Brain pericyte (primary cell): ENCODE data around the gene BRD9.
"Not testable (repeated sequence)": the region's sequence is repeated elsewhere in the genome, so short reads cannot be mapped to it uniquely, and the experiment has no call there.

Experiments
- DNase-seq: peaks from one replicate; pipeline ENCODE4 v3.0.0-alpha.2; 2012; ENCODE audit warnings: low read depth, low spot score

BRD9 gene

GRCh38 chr5:859391-859790, 33.2 kb downstream of the BRD9 start:
- DNase-seq, result no peak

DNA sequence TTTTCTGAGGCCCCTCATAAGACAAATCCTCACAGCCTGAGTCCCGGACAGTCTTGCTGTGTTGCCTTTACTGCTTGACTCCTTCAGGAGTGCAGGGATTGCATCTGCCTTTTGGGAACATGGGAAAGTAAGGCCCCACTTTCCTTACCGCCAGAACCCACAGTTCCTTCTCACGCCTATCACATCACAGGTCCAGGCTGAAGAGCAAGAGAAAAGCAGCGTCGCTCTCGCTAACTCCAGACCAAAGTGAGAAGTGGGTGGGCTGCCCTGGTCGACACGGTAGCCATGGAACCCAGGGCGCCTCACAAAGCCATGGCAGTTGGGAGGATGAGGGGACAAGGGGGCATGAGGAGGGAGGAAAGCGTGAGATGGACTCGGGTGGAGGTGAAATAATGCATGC, 33.9 kb downstream of the BRD9 start:
- no peak for DNase-seq

DNA sequence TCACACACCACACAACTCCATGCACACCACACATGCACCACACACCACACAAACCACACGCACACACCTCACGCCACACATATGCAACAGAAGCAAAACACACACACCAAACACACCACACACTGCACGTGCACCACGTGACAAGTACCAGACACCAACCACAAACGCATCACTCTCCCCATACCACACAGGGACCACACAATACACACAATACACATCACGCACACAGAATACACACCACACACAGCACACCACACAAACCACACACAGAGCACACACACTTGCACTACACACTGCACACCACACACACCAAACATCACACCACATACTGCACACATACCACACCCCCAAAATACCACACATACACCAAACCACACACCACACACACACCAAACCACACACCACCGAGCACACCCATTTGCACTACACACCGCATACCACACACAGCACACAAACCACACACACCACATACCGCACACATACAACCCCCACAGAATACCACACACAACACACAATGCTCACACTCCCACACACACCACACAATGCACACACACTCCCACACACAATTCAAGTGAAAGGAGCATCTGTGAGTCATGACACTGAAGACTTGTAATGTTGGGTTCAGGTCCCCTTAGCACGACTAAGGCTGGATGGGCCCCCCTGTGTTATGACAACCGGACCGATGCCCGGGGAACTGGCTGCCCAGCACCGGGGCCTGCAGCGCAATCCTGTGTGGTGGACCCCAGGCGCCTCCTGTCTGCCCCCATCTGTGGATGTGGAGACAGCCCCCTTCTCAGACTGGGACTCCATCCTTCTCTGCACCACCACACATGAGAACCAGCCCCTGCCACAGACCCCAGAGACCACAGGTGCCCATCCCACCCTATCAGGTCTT, 35.8 kb downstream of the BRD9 start:
- DNase-seq, result no peak

- DNase-seq, result no peak
Observed at GRCh38 chr5:855771-856530, 36.6 kb downstream of the BRD9 start.

DNA sequence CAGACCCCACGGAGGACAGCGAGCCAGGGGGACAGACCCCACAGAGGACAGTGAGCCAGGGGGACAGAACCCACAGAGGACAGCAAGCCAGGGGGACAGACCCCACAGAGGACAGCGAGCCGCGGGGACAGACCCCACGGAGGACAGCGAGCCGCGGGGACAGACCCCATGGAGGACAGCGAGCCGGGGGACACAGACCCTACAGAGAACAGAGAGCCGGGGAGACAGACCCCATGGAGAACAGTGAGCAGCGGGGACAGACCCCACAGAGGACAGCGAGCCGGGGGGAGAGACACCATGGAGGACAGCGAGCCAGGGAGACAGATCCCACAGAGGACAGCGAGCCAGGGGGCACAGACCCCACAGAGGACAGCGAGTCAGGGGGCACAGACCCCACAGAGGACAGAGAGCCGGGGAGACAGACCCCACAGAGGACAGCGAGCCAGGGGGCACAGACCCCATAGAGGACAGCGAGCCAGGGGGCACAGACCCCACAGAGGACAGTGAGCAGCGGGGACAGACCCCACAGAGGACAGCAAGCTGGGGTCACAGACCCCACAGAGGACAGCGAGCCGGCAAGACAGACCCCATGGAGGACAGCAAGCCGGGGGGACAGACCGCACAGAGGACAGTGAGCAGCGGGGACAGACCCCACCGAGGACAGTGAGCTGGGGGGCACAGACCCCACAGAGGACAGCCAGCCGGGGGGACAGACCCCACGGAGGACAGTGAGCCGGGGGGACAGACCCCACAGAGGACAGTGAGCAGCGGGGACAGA, 37.4 kb downstream of the BRD9 start:
- no peak for DNase-seq

GRCh38 chr5:854217-854616, 38.4 kb downstream of the BRD9 start:
- DNase-seq, result no peak

- DNase-seq, result not testable (repeated sequence)
Observed at GRCh38 chr5:853416-854090, 39.0 kb downstream of the BRD9 start.

DNA sequence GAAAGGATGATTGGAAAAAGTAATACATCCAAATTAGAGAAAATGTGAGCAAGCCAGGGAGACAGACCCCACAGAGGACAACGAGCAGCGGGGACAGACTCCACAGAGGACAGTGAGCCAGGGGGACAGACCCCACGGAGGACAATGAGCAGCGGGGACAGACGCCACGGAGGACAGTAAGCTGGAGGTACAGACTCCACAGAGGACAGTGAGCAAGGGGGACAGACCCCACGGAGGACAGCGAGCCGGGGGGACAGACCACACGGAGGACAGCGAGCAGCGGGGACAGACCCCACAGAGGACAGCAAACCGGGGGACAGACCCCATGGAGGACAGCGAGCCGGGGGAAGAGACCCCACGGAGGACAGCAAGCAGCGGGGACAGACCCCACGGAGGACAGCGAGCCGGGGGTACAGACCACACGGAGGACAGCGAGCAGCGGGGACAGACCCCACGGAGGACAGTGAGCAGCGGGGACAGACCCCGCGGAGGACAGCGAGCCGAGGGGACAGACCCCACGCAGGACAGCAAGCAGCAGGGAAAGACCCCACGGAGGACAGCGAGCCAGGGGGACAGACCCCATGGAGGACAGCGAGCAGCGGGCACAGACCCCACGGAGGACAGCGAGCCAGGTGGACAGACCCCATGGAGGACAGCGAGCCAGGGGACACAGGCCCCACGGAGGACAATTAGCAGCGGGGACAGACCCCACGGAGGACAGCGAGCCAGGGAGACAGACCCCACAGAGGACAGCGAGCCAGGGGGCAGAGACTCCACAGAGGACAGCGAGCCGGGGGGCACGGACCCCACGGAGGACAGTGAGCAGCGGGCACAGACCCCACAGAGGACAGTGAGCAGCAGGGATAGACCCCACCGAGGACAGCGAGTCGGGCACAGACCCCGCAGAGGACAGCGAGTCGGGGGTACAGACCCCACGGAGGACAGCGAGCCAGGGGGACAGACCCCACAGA, 39.9 kb downstream of the BRD9 start:
- no peak for DNase-seq

- no peak for DNase-seq
Observed at GRCh38 chr5:852018-852417, 40.6 kb downstream of the BRD9 start.

DNA sequence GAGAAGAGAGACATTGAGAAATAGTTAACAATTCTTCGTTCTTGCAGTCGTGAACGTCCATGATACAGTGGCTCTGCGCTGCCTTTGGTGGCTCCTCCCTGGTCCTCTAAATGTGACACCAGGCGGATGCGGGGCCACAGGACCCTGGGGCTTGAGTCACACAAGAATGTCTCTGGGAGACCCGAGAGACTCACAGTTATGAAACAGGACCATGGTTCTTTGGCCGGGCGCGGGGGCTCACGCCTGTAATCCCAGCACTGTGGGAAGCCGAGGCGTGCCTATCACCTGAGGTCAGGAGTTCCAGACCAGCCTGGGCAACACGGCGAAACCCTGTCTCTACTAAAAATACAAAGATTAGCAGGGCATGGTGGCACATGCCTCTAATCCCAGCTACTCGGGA, 41.0 kb downstream of the BRD9 start:
- no peak for DNase-seq

- no peak for DNase-seq
Observed at GRCh38 chr5:851076-851475, 41.5 kb downstream of the BRD9 start.

DNA sequence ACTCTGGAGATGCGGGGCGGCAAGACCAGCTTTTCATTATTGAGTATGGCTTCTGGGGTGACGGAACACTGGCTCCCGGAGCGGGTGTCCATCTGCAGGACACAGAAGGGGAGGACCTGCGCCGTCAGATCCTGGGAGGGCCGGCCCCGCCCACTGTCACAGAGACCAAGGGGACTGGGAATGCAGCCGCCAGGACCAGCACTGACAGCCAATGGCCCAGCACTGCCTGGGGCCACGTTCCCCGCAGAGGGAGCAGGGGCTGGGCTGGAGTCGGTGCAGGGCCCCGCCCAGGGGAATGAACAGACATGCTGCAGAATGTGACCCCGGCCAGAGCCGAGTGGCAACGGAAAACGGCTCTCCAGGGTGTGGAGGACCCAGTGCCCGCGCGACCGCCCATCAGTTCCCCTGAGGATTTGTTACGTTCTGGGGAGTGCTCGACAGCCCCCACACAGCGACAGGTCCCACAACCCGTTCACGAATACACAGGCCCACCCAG, 42.0 kb downstream of the BRD9 start, which contains the start of gene ZDHHC11:
TSS of gene ZDHHC11 (minus strand) at position 476 of the 496 bp plus-strand sequence. CDS start at position 92, 384 bp downstream.
- no peak for DNase-seq

DNA sequence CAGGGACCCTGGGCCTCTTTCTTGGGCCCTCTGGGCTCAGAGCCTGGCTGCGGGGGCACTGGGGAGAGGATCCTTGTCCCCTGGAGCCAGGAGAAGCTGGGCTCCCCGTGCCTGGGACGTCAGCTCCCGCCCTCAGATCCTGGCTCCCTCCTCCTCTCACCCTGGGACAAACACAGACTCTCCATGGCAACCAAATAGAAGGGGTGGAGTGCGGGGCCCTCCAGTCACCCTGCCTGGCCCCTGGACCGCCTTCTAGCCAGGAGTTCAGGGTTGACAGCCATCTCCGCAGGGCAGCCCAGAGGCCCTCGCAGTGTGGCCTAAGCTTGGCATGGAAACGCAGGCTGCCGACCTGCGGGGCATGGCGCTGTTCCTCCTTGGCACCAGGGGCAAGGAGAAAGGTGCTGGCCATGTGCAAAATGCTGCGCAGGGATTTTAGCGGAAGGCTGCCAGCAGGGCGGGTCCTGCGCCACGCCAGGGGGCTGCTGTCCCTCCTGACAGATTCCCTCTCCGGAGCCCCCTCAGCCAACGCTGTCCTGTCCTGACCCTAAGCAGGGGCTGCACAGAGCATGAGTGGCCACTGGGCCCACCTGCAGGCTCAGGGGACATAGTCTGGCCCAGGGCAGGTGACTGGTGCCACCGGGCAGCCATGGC, 42.8 kb downstream of the BRD9 start:
- no peak for DNase-seq

DNA sequence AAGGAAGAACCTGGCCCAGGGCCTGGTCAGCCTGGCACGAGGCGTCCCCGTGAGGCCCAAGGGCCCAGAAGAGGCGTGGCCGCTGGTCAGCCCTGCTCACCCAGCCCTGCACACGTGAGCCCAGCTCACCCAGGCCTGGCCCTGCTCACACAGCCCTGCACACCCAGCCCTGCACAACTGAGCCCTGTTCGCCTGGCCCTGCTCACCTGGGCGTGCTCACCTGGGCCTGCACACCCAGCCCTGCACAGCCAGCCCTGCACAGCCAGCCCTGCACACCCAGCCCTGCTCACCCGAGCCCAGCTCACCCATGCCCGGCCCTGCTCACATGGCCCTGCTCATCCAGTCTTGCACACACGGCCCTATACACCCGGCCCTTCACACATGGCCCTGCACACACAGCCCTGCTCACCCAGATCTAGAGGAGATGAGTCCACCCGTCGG, 43.9 kb downstream of the BRD9 start:
- no peak for DNase-seq

DNA sequence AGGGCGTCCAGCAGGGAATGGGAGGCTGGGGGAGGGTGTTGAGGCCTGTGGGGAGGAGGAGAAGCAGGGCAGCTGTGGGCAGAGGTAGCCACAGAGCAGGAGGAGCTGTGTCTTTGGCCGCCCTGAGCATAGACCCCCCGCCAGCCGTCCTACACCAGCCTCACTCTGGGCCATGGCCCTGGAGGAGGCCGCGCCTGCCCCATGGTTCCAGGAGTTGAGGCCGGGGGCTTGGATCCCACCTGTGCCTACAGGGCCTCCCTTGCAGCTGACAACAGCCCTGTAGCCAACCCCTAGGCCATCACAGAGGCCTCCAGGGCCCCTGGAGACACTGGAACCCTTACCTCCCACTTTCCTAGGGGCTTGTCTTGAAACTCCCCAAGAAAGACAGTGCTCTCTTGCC, 44.9 kb downstream of the BRD9 start:
- DNase-seq, result not testable (repeated sequence)

DNA sequence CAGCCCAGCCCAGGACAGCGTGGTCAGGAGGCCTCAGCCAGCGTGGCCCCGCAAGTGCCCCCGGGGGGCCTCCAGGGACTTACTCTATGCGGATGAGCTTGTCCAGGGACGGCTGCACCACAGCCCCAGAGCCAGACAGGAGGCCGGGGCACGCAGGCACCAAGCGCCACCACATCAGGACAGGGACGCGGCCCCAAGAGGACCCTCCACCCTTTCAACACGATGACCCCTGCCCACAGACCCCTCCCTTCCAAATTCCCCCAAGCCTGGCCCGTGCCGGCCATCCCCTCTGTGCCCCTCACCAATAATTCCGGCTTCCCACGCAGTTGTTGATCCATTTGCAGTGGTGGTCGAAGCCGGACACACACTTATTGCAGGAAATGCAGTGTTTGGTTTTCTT, 45.4 kb downstream of the BRD9 start:
- DNase-seq, result not testable (repeated sequence)

DNA sequence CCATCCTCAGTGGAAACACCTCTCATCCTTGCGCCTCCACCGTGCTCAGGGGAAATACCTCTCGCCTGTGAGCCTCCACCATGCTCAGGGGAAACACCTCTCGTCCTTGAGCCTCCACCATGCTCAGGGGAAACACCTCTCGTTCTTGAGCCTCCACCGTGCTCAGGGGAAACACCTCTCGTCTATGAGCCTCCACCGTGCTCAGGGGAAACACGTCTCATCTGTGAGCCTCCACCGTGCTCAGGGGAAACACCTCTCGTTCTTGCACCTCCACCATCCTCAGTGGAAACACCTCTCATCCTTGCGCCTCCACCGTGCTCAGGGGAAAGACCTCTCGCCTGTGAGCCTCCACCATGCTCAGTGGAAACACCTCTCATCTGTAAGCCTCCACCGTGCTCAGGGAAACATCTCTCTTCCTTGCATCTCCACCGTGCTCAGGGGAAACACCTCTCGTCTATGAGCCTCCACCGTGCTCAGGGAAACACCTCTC, 46.0 kb downstream of the BRD9 start:
- DNase-seq, result not testable (repeated sequence)

DNA sequence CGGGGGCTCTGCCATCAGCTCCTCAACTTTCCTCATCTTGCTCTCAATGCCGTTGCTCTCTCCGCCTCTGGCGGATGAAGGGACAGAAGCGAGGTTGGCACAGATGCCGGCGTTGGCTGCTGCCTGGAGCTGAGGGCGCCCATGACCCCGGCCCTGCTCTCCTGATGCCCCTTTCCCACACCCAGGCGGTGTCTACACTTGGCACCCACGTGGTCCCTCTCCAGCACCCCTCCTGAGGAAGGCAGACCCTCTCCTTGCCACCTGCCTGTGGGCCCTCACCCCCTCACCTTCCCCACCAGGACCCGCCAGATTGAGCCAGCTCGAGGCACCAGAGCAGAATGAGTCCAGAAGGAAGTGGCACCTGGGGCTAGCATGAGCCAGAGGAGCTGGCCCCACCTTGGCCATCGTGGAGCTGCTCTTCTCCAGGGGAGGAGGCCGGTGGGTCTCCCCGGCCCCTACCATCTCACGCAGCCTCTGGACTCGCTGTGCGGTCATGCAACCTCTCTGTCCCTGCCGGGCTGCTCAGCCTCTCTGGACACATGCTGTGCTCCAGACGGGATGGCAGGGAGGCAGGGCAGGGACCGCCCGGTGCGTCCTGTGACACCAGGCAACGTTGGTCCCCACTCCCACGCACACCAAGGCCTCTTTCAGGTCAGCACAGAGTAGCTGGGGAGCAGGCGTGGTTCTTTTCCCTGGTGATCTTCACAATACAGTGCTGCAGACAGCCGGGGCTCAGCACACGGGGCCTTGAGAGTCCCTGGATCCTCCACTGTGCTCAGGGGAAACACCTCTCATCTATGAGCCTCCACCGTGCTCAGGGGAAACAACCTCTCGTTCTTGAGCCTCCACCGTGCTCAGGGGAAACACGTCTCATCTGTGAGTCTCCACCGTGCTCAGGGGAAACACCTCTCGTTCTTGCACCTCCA, 46.7 kb downstream of the BRD9 start:
- DNase-seq, result not testable (repeated sequence)
